HG02973 (cell line): Measurements from ENCODE around the gene LRBA.
A peak's percentile ranks its signal among the peaks of the same experiment; 100 is the strongest.

Experiments used
- ATAC-seq: cut with Tn5 transposase; IDR thresholded peaks from one replicate; pipeline ENCODE4 v1.9.1; 2021; ENCODE audit warnings: moderate library complexity; ENCODE audit not compliant: unreplicated experiment

LRBA gene

GRCh38 chr4:150890246-150890645 lies 124.8 kb downstream of the LRBA start:
- ATAC-seq, result no peak

GRCh38 chr4:150889306-150889705 lies 125.8 kb downstream of the LRBA start:
- no peak for ATAC-seq

GRCh38 chr4:150888625-150889024 lies 126.5 kb downstream of the LRBA start:
- no peak for ATAC-seq

DNA sequence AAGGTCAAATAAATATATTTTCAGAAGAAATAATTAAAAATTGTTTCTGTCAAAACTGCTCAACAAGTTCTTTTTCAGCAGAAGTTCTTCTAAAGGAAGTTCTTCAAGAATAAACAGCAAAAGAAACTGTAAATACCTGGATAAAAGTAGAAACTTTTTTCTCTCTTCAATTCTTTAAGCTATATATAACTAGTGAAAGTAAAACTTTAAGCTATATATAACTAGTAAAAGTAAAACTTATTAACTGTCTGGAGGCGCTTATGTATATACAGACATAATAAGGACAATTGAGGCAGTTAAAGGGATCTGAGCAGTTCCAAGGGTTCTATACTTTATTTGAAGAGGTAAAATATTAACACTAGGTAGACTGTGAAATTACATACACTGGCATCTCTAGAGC lies 126.9 kb downstream of the LRBA start:
- ATAC-seq, result no peak

GRCh38 chr4:150886597-150886996 lies 128.5 kb downstream of the LRBA start:
- ATAC-seq, result no peak

GRCh38 chr4:150884625-150885024 lies 130.5 kb downstream of the LRBA start:
- no peak for ATAC-seq

DNA sequence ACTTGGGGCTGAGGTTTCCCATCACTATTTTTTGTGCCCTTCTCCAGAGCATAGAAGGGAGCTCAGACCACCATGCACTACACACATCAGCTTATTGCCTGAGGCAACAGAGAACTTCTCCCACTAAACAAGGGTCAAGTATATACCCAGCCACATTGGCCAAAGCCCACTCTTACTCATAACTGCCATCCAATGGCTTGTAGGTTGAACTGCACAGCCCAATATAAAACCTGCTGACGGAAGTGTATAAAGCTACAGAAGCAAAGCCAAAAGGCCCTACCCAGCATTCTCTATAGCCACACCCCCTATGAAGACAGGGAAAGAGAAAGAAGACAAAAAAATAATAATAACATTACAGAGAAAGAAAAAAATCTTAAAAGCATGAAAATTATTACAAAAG lies 139.7 kb downstream of the LRBA start:
- ATAC-seq, result no peak

DNA sequence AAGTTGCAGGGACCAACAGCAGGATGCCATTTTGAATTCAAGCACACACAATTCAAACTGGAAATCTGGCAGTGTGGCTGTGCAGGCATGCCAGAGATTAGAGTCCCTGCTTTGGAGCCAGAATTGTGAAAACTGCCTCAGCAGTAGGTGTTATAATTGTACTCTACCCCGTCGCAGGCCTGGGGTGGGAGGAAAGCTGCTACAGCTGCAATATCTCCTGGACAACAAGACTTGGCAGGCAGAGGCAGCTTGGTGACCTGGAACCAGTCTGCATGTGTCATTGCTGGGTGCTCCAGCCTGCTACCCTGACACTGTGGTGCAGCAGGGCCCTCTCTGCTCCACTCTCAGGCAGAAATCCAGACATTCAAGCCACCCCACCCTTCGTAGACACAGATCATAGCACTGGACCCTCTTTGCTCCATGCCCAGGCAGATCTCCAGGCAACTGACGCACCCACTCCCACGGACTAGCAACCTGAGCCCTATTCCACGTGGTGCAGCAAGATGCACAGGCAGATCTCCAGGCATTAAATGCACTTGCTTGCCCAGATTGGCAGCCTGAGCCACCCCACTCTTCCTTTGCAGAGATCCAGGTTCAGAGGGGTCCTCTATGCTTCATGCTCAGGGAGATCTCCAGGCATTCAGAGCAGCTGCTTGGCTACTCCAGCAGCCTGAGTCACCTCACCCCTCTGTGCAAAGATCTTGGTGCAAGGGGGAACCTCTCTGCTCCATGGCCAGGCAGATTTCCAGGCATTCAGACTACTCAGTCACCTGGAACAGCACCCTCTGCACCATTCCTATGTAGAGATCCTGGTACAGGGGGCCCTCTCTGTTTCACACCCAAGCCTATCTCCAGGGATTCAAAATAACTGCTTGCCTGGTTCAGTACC lies 140.5 kb downstream of the LRBA start:
- ATAC-seq, result no peak

DNA sequence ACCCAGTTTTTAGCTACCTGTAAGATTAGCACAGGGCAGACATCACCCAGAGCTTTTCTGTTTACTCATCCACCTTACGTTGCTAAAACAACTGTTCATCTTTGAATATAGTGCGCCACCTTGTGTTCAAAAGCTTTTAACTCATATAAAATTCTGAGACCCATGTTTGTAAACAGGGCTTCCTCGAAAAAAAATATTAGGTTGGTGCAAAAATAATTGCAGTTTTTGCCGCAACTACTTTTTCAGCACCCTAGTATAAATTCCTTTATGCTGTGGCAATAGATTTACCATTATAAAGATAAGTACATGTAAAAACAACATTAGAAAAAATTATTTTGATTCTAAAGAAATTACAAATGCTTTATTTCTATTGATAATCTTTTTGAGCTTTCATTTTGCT lies 147.9 kb downstream of the LRBA start:
- peak; percentile 91 for ATAC-seq

- no peak for ATAC-seq
These were observed 151.6 kb downstream of the LRBA start for GRCh38 chr4:150863456-150863855.

- ATAC-seq, result no peak
These were observed 152.3 kb downstream of the LRBA start for GRCh38 chr4:150862829-150863228.

- ATAC-seq, result no peak
These were observed 155.6 kb downstream of the LRBA start for GRCh38 chr4:150859453-150859852.

DNA sequence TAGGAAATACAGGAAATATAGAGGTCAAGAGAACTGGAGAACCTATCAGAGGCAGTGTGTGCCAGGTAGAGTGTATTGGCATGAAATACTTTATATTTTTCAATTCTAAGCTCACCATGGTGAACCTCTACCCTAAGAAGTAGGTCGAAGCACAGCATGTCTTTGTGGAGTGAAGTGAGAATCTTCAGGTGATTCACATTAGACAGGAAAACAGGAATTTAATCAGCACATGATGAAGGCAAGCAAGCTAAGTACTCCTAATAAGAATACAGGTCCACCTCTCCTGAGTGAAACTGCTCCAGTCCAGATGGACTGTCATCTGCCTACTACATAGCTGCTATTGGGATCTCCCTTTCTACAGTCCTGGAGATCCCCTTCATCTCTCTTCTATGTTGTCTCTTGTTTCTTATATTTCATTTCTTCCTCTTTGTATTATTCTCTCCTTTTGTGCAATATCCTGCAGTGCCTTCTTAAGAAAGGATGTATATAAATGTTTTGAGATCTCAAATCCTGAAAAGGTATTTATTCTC lies 159.0 kb downstream of the LRBA start:
- no peak for ATAC-seq

DNA sequence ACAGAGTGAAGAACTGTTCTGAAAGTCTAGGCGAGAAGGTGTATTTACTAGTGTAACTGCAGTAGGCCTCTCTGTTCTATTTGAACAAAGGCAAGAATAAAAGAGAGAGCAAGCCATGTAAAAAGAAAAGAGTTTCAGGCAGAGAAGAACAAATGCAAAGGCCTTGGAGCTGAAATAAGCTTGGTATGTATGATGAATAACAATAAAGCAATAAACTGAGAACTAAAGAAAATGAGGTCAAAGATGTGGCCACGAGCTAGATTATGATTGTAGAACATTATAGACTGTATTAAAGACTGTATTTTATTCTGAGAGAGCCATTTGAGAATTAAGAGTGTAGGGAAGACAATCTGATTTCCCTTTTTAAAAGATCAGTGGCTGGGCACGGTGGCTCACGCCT lies 160.5 kb downstream of the LRBA start:
- ATAC-seq, result no peak

DNA sequence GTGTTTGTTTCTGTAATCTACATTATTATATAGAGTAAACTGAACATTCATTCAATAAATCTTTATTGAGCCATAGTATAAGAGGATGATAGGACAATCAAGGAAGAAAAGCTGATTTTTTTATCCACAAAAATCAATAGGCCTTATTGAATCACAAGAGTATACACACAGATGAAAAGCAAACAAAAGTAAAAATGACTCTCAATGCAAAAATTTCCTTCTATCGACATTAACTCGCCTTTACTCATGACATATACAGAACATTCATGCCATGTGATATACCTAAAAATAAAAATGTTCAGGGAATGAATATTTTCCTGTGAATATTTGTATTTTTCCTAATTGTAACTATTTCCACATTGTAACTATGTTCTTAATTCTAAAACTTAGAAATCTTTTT lies 161.2 kb downstream of the LRBA start:
- no peak for ATAC-seq

DNA sequence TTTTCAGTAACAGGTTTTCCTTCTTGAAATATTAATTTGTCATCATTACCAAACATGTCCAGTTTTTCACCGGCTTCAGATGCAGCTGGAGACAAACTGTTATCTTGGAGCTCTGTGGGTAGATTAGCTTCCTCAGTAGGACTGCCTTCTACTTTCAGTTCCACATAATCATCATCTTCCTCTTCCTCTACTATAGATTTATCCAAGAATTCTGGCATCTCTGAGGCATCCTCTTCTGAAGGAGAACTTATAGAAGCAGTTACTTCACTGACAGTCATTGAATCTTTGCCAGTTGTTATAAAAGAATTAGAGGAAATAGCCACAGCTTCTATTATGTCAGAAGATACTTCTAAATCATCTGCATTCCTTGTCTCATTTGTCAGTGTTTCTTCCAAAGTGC lies 162.9 kb downstream of the LRBA start:
- no peak for ATAC-seq

DNA sequence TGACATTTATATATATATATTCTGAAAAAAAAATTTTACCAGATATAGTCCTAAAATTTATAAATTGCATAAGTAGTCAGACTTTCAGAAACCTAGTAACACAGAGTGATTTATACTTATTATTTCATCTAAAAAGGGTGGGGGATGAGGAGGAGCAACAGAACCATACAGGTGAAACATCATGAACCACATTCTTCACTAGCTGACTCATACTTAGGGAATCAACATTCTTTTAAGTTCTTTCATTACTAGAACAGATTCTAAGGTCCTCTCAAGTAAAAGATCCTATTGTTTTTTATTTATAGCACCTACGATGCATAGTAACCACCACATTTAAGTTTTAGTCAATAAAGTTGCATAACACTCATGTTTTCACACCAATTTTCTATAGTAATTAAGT lies 166.1 kb downstream of the LRBA start:
- ATAC-seq, result no peak

DNA sequence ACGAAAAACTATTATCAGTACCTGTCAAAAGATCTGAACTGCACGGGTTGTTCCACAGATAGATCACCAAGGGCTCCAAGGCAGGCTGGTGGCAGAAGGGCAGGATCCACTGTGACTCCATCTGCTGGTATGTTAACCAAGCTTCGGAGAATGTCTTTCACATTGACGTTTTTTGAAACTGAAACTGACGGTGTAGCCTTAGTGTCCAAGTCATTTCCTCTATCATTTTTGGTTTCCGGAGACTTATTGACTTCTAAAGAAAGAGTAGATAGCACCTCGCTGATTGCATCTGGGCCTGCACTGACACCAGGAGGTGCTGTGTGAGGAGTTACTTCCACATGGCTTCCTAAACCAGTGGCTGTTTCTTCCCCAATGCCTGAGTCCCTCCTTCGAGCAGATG lies 186.9 kb downstream of the LRBA start:
- peak; percentile 86 for ATAC-seq

GRCh38 chr4:150827226-150827625 lies 187.9 kb downstream of the LRBA start:
- no peak for ATAC-seq

- ATAC-seq, result no peak
These were observed 188.8 kb downstream of the LRBA start for GRCh38 chr4:150826306-150826705.

- no peak for ATAC-seq
These were observed 192.7 kb downstream of the LRBA start for GRCh38 chr4:150822407-150822806.

DNA sequence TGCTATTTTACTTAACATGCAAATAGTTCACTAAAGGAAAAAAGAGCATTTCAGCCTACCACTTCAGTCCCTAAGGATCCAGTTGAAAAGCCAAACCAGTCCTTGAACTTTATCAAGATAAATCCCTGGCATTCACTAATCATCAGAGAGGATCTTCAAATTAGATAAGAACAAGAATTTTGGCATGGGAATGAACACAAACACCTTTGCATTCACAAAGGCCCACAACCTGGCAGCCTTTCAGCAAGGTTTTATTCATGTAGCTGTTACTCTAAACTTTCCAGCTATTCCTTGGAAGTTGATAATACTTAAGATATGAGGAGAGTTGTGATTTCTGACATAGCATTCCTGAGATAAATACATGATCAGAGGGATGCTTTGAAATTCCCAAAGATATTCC lies 193.4 kb downstream of the LRBA start:
- ATAC-seq, result no peak

GRCh38 chr4:150820409-150820808 lies 194.7 kb downstream of the LRBA start:
- no peak for ATAC-seq
